Colon (tissue), 2 donors: ENCODE results near the gene PDK1.
"Not testable (repeated sequence)": the region's sequence is repeated elsewhere in the genome, so short reads cannot be mapped to it uniquely, and the experiment has no call there.

Source experiments
- FAIRE-seq: peaks from 2 replicates; lab custom pipeline; 2012; peaks lifted over from hg19 to GRCh38; lab: Jason Lieb, UNC
- donor health status: control.
- donor health status: control.

The PDK1 gene

GRCh38 chr2:172552547-172553291 lies 3.2 kb upstream of the PDK1 start:
- no peak for FAIRE-seq

- FAIRE-seq = no peak
Measured at GRCh38 chr2:172554352-172555271, 1.3 kb upstream of the PDK1 start.

GRCh38 chr2:172555272-172555521 lies 693 bp upstream of the PDK1 start:
- no peak for FAIRE-seq

- no peak for FAIRE-seq
Measured at GRCh38 chr2:172556284-172557033, 569 bp downstream of the PDK1 start.

GRCh38 chr2:172558372-172558771 lies 2.5 kb downstream of the PDK1 start:
- no peak for FAIRE-seq

- no peak for FAIRE-seq
Measured at GRCh38 chr2:172560721-172561120, 4.8 kb downstream of the PDK1 start.

- FAIRE-seq = no peak
Measured at GRCh38 chr2:172561270-172561669, 5.4 kb downstream of the PDK1 start.

GRCh38 chr2:172562298-172562697 lies 6.4 kb downstream of the PDK1 start:
- no peak for FAIRE-seq

- no peak for FAIRE-seq
Measured at GRCh38 chr2:172564376-172564775, 8.5 kb downstream of the PDK1 start.

- FAIRE-seq = no peak
Measured at GRCh38 chr2:172571245-172571644, 15.4 kb downstream of the PDK1 start.

- no peak for FAIRE-seq
Measured at GRCh38 chr2:172572981-172573380, 17.1 kb downstream of the PDK1 start.

GRCh38 chr2:172574965-172575364 lies 19.1 kb downstream of the PDK1 start:
- no peak for FAIRE-seq

GRCh38 chr2:172578054-172578453 lies 22.2 kb downstream of the PDK1 start:
- no peak for FAIRE-seq

- no peak for FAIRE-seq
Measured at GRCh38 chr2:172578860-172579512, 23.1 kb downstream of the PDK1 start.

- FAIRE-seq = no peak
Measured at GRCh38 chr2:172580544-172580943, 24.7 kb downstream of the PDK1 start.

- no peak for FAIRE-seq
Measured at GRCh38 chr2:172582656-172583055, 26.8 kb downstream of the PDK1 start.

GRCh38 chr2:172586245-172586891 lies 30.5 kb downstream of the PDK1 start:
- no peak for FAIRE-seq

- not testable (repeated sequence) for FAIRE-seq
Measured at GRCh38 chr2:172587231-172587630, 31.3 kb downstream of the PDK1 start.

- FAIRE-seq = no peak
Measured at GRCh38 chr2:172588931-172589330, 33.0 kb downstream of the PDK1 start.

GRCh38 chr2:172591386-172591785 lies 35.5 kb downstream of the PDK1 start:
- FAIRE-seq = not testable (repeated sequence)

- not testable (repeated sequence) for FAIRE-seq
Measured at GRCh38 chr2:172592190-172592589, 36.3 kb downstream of the PDK1 start.

GRCh38 chr2:172596776-172597175 lies 40.9 kb downstream of the PDK1 start:
- FAIRE-seq = no peak
